GM21447 (cell line): ENCODE results near the gene VPS16.

Experiments
- ATAC-seq: cut with Tn5 transposase; IDR thresholded peaks from one replicate; pipeline ENCODE4 v1.9.1; 2021; ENCODE audit not compliant: unreplicated experiment

Gene VPS16

GRCh38 chr20:2833761-2834160 lies 6.8 kb upstream of the VPS16 start:
- ATAC-seq = no peak

GRCh38 chr20:2834401-2835110 lies 6.0 kb upstream of the VPS16 start:
- ATAC-seq = no peak

- no peak for ATAC-seq
Measured at GRCh38 chr20:2835331-2835796, 5.2 kb upstream of the VPS16 start.

- no peak for ATAC-seq
Measured at GRCh38 chr20:2836035-2836434, 4.5 kb upstream of the VPS16 start.

- ATAC-seq = no peak
Measured at GRCh38 chr20:2837221-2837960, 3.2 kb upstream of the VPS16 start.

GRCh38 chr20:2838170-2838797 lies 2.3 kb upstream of the VPS16 start:
- ATAC-seq = no peak

- no peak for ATAC-seq
Measured at GRCh38 chr20:2838847-2839671, 1.5 kb upstream of the VPS16 start.

GRCh38 chr20:2839732-2840137 lies 810 bp upstream of the VPS16 start:
- no peak for ATAC-seq

- peak; percentile 45 for ATAC-seq
Measured at GRCh38 chr20:2840967-2841531, 504 bp downstream of the VPS16 start.

- ATAC-seq = no peak
Measured at GRCh38 chr20:2845607-2846006, 5.1 kb downstream of the VPS16 start.

GRCh38 chr20:2846698-2847097 lies 6.2 kb downstream of the VPS16 start:
- ATAC-seq = no peak

- ATAC-seq = no peak
Measured at GRCh38 chr20:2847802-2848201, 7.3 kb downstream of the VPS16 start.

- no peak for ATAC-seq
Measured at GRCh38 chr20:2849529-2849928, 9.0 kb downstream of the VPS16 start.

GRCh38 chr20:2851086-2851485 lies 10.5 kb downstream of the VPS16 start:
- ATAC-seq = no peak

GRCh38 chr20:2858591-2858990 lies 18.0 kb downstream of the VPS16 start:
- no peak for ATAC-seq

GRCh38 chr20:2859330-2860121 lies 19.0 kb downstream of the VPS16 start:
- no peak for ATAC-seq

GRCh38 chr20:2864626-2865025 lies 24.1 kb downstream of the VPS16 start:
- ATAC-seq = no peak

GRCh38 chr20:2865101-2865500 lies 24.6 kb downstream of the VPS16 start:
- no peak for ATAC-seq

GRCh38 chr20:2865630-2866029 lies 25.1 kb downstream of the VPS16 start:
- ATAC-seq = no peak

GRCh38 chr20:2866236-2866635 lies 25.7 kb downstream of the VPS16 start:
- no peak for ATAC-seq
